ENCODE data around the gene ZNF485.

DNA sequence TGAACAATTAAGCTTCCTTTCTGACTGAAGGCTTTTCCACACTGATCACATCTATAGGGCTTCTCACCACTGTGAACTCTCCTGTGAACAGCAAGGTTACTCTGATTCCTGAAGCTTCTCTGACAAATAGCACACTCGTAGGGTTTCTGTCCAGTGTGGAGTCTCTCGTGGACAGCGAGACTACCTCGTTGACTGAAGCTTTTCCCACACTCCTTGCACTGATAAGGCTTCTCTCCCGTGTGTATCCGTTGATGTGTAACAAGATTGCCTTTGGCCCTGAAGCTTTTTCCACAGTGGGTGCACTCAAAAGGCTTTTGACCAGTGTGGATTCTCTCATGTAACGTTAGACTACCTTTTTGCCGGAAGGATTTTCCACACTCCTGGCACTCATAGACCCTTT, 38.0 kb downstream of the ZNF485 start:
- TF ChIP-seq POU2F2 (IDR thresholded peaks at IDR 0.05; ENCODE audit: low read depth, low read length) (no peak), POLR2A (IDR thresholded peaks at IDR 0.05; ENCODE audit: low read depth, low read length) (no peak), POLR2AphosphoS5 (IDR thresholded peaks at IDR 0.05; ENCODE audit: low read depth, low read length) (no peak), PAX5 (IDR thresholded peaks at IDR 0.05; ENCODE audit: insufficient read depth, low read length, severe bottlenecking) (no peak), TAF1 (IDR thresholded peaks at IDR 0.05; ENCODE audit: low read depth, low read length) (no peak)
